Measurements from ENCODE around the gene ADAMTSL1. TPM values are rescaled to one million over a fixed set of nuclear protein-coding genes. Genes with fewer than 3 reads are reported as not detected.

The ADAMTSL1 gene
- total RNA-seq, 1 experiment from 2014 or later: 0.94 TPM

DNA sequence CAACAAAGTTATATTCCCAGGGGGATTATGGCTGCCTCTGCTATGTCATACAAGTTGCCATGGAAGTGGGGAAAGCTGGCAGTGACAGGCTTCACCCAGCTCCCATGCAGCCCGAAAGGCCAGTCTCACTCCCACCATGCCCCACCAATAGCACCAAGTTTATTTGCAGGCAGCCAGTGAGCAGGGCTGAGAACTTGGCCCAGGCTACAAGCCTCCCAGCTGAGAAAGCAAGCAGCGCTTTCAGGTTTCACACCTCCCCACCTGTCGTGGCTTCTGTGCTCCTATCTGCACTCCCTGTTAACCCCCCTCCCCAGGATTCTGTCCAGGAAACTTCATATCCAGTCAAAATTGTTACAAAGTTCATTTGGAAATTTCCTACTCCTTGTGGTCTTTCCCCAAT is 404.0 kb downstream of the ADAMTSL1 start:
- Mint-ChIP-seq H3K4me1 (no peaks in the 10 kb centered on the region), H3K4me3 (no peak overlapping the region), H3K27me3 (ENCODE audit: low read depth) (no peaks in the 10 kb centered on the region), H3K27ac (no peak overlapping the region), H3K9me3 (peaks cover 1% of the 10 kb centered on the region), H3K36me3 (peaks cover under 1% of the 10 kb centered on the region)
- ChIA-PET CTCF (no interaction called here), POLR2A (no interaction called here)
- DNase-seq (ENCODE audit: low spot score): no peak
- no peak for ATAC-seq
- no peak for TF ChIP-seq CREB1 (CRISPR knock-in tag; IDR thresholded peaks at IDR 0.05)
- TF ChIP-seq, protein P1, sequence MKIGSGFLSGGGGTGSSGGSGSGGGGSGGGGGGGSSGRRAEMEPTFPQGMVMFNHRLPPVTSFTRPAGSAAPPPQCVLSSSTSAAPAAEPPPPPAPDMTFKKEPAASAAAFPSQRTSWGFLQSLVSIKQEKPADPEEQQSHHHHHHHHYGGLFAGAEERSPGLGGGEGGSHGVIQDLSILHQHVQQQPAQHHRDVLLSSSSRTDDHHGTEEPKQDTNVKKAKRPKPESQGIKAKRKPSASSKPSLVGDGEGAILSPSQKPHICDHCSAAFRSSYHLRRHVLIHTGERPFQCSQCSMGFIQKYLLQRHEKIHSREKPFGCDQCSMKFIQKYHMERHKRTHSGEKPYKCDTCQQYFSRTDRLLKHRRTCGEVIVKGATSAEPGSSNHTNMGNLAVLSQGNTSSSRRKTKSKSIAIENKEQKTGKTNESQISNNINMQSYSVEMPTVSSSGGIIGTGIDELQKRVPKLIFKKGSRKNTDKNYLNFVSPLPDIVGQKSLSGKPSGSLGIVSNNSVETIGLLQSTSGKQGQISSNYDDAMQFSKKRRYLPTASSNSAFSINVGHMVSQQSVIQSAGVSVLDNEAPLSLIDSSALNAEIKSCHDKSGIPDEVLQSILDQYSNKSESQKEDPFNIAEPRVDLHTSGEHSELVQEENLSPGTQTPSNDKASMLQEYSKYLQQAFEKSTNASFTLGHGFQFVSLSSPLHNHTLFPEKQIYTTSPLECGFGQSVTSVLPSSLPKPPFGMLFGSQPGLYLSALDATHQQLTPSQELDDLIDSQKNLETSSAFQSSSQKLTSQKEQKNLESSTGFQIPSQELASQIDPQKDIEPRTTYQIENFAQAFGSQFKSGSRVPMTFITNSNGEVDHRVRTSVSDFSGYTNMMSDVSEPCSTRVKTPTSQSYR (CRISPR knock-in tag; IDR thresholded peaks at IDR 0.05): no peak
- TF ChIP-seq, protein P2, sequence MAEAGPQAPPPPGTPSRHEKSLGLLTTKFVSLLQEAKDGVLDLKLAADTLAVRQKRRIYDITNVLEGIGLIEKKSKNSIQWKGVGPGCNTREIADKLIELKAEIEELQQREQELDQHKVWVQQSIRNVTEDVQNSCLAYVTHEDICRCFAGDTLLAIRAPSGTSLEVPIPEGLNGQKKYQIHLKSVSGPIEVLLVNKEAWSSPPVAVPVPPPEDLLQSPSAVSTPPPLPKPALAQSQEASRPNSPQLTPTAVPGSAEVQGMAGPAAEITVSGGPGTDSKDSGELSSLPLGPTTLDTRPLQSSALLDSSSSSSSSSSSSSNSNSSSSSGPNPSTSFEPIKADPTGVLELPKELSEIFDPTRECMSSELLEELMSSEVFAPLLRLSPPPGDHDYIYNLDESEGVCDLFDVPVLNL (CRISPR knock-in tag; IDR thresholded peaks at IDR 0.05; ENCODE audit: borderline replicate concordance, low read depth): no peak
- no peak for TF ChIP-seq ZNF396 (CRISPR knock-in tag; IDR thresholded peaks at IDR 0.05; ENCODE audit: borderline replicate concordance)
- TF ChIP-seq ELF4 (CRISPR knock-in tag; IDR thresholded peaks at IDR 0.05; ENCODE audit: low read depth): no peak
- TF ChIP-seq NR2C2 (CRISPR knock-in tag; IDR thresholded peaks at IDR 0.05): no peak
- no peak for TF ChIP-seq CREM (CRISPR knock-in tag; IDR thresholded peaks at IDR 0.05)
- TF ChIP-seq GABPB1 (CRISPR knock-in tag; IDR thresholded peaks at IDR 0.05): no peak
- TF ChIP-seq, protein P3, sequence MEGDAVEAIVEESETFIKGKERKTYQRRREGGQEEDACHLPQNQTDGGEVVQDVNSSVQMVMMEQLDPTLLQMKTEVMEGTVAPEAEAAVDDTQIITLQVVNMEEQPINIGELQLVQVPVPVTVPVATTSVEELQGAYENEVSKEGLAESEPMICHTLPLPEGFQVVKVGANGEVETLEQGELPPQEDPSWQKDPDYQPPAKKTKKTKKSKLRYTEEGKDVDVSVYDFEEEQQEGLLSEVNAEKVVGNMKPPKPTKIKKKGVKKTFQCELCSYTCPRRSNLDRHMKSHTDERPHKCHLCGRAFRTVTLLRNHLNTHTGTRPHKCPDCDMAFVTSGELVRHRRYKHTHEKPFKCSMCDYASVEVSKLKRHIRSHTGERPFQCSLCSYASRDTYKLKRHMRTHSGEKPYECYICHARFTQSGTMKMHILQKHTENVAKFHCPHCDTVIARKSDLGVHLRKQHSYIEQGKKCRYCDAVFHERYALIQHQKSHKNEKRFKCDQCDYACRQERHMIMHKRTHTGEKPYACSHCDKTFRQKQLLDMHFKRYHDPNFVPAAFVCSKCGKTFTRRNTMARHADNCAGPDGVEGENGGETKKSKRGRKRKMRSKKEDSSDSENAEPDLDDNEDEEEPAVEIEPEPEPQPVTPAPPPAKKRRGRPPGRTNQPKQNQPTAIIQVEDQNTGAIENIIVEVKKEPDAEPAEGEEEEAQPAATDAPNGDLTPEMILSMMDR (IDR thresholded peaks at IDR 0.05): no peak
- TF ChIP-seq, protein P4, sequence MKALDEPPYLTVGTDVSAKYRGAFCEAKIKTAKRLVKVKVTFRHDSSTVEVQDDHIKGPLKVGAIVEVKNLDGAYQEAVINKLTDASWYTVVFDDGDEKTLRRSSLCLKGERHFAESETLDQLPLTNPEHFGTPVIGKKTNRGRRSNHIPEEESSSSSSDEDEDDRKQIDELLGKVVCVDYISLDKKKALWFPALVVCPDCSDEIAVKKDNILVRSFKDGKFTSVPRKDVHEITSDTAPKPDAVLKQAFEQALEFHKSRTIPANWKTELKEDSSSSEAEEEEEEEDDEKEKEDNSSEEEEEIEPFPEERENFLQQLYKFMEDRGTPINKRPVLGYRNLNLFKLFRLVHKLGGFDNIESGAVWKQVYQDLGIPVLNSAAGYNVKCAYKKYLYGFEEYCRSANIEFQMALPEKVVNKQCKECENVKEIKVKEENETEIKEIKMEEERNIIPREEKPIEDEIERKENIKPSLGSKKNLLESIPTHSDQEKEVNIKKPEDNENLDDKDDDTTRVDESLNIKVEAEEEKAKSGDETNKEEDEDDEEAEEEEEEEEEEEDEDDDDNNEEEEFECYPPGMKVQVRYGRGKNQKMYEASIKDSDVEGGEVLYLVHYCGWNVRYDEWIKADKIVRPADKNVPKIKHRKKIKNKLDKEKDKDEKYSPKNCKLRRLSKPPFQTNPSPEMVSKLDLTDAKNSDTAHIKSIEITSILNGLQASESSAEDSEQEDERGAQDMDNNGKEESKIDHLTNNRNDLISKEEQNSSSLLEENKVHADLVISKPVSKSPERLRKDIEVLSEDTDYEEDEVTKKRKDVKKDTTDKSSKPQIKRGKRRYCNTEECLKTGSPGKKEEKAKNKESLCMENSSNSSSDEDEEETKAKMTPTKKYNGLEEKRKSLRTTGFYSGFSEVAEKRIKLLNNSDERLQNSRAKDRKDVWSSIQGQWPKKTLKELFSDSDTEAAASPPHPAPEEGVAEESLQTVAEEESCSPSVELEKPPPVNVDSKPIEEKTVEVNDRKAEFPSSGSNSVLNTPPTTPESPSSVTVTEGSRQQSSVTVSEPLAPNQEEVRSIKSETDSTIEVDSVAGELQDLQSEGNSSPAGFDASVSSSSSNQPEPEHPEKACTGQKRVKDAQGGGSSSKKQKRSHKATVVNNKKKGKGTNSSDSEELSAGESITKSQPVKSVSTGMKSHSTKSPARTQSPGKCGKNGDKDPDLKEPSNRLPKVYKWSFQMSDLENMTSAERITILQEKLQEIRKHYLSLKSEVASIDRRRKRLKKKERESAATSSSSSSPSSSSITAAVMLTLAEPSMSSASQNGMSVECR (CRISPR knock-in tag; IDR thresholded peaks at IDR 0.05; ENCODE audit: borderline replicate concordance): no peak
- no peak for TF ChIP-seq E2F1 (CRISPR knock-in tag; IDR thresholded peaks at IDR 0.05)
- TF ChIP-seq ESRRA (CRISPR knock-in tag; IDR thresholded peaks at IDR 0.05; ENCODE audit: borderline replicate concordance): no peak
- no peak for TF ChIP-seq SOX15 (CRISPR knock-in tag; IDR thresholded peaks at IDR 0.05)
- TF ChIP-seq ZNF532 (CRISPR knock-in tag; IDR thresholded peaks at IDR 0.05; ENCODE audit: borderline replicate concordance): no peak
- no peak for TF ChIP-seq IRF1 (CRISPR knock-in tag; IDR thresholded peaks at IDR 0.05)
- TF ChIP-seq ATF3 (CRISPR knock-in tag; conservative IDR thresholded peaks at IDR 0.05): no peak
- TF ChIP-seq ZNF219 (CRISPR knock-in tag; IDR thresholded peaks at IDR 0.05; ENCODE audit: borderline replicate concordance): no peak
- no peak for TF ChIP-seq NFYB (CRISPR knock-in tag; conservative IDR thresholded peaks at IDR 0.05; ENCODE audit: low read depth)
